ENCODE results near the gene CLASP1. TPM values are rescaled to one million over a fixed set of nuclear protein-coding genes. Genes with fewer than 3 reads are reported as not detected.

CLASP1 gene
- polyA plus RNA-seq, 3 donors = 41.2 to 48.3 (median 47.6) TPM

DNA sequence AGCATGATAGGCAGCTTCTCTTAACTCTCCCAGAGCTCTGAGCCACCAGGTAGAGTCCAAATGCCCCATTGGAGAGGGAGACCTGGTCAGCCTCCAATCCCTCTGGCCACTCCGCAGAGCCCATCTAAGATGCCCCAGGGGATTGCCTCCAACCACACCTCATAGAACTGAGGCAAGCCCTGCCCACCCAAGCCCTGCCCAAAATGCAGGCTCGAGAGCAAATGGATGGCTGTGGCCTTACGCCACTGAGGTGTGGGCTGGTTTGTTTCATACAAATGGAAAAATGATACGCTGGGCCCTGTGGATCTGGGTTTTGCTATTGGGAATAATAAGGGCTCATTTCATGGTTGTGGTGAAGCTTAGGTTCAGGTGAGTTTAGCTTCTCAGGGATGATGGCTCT, 361.3 kb downstream of the CLASP1 start:
- DNase-seq = no peak

Other genes with a start within 250 kb of the CLASP1 start
- 1 to 10 TPM in 1 of 3 donors, not detected in 2; 2.4 TPM for gene RNU4ATAC, start 118.6 kb downstream of the CLASP1 start, polyA plus RNA-seq (ENCODE audit: insufficient read length in 3 of 3)
- 10 to 100 TPM; 56.8 to 61.2 (median 58.4) TPM for gene NIFK, start 87.4 kb upstream of the CLASP1 start, polyA plus RNA-seq (ENCODE audit: insufficient read length in 3 of 3)
- gene TSN, start 106.2 kb upstream of the CLASP1 start, polyA plus RNA-seq (ENCODE audit: insufficient read length in 3 of 3) = 10 to 100 TPM; 79.9 to 92.1 (median 84.2) TPM